GM19025 (cell line): ENCODE results near the gene FA2H.
A peak's percentile ranks its signal among the peaks of the same experiment; 100 is the strongest.
"Not testable (repeated sequence)": the region's sequence is repeated elsewhere in the genome, so short reads cannot be mapped to it uniquely, and the experiment has no call there.

Experiments
- ATAC-seq: cut with Tn5 transposase; IDR thresholded peaks from one replicate; pipeline ENCODE4 v1.9.1; 2021; ENCODE audit warnings: mild to moderate bottlenecking, low read depth, moderate library complexity; ENCODE audit not compliant: unreplicated experiment

Gene FA2H

DNA sequence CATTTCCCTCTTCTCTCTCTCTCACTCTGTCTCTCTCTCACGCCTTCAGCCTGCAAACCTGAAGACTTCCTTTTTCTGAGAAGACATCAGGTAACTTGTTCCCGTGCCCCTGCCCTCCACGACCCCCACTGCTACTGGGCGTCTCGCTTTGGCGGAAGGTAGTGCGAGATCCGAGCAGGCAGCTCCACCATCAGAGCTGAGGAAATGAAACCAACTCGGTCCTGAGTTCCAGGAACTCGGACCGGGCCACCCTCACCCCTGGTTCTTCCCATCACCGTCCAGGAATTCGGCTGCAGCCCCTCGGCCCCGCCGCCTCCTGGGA lies 74.5 kb downstream of the FA2H start:
- ATAC-seq, result peak; percentile 21

DNA sequence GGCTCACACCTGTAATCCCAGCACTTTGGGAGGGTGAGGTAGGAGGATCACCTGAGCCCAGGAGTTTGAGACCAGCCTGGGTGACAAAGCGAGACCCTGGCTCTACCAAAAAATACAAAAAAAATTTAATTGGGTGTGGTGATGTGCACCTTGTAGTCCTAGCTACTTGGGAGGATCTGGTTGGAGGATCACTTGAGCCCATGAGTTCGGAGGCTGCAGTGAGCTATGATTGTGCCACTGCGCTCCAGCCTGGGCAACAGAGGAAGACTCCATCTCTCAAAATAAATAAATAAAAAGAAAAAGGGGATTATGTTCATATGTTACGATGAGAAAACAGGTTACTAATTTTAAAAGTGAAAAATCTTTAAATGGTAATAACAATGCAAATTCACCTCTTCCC lies 75.0 kb downstream of the FA2H start:
- no peak for ATAC-seq

DNA sequence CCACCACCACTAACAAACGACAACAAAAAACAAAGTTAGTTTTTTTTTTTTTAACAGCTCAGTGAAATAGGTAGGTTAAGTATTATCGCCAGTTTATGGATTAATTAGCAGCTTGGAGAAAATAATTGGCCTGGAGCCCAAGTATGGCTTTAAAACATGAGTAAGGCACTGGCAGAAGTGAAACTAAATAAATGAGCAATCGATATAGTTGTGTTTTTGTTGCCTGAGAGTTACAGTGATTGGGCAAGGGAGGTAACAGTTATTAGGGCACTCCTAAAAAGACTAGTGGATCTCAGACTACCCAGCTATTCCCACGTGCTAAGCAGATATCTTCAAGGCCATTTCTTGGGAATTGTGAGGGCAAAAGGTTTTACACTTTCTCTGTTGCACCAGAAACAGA lies 76.4 kb downstream of the FA2H start:
- no peak for ATAC-seq

DNA sequence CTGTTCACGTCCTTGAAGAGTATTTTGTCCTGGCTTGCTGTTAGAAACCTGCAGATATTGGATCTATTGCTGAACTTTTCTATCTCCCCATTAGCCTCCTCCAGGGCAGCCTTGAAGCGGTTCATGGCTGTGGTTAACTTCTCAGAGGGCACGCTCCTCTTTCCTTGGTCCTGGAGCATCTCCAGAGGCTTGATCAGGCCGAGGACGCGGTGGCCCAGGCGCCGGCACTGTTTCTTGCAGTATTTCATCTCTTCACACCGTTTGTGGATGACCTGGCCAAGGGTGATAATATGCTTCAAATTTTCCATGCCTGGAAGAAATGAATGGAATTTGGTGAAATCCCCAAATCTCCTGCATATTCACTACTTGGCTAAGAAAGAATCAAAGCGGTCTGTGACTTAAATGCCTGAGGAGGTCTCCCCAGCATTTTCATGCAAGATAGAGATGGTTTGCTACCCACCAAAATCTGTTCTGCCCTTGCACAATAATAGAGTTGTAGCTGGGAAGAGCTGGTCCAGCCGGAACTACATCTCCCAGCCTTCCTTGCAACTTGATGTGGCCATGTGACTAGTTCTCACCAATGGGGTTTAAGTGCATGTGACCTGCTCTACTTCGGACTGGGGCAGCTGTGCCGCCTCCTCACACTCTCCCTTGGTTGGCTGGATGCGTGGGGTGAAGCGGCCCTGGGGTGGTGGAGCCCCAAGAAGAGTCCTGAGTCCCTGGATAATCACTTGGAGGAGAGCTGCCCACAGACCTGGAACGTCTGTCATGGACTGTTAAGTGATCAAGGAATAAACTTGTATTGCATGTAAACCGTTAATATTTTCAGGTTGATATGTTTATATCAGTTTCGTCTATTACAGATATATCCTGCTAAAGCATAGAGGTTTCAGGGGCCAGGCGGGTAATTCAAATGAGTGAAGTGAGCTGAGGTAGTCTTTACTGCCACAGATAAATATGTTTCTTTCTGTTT lies 78.9 kb downstream of the FA2H start:
- ATAC-seq, result peak; percentile 74

DNA sequence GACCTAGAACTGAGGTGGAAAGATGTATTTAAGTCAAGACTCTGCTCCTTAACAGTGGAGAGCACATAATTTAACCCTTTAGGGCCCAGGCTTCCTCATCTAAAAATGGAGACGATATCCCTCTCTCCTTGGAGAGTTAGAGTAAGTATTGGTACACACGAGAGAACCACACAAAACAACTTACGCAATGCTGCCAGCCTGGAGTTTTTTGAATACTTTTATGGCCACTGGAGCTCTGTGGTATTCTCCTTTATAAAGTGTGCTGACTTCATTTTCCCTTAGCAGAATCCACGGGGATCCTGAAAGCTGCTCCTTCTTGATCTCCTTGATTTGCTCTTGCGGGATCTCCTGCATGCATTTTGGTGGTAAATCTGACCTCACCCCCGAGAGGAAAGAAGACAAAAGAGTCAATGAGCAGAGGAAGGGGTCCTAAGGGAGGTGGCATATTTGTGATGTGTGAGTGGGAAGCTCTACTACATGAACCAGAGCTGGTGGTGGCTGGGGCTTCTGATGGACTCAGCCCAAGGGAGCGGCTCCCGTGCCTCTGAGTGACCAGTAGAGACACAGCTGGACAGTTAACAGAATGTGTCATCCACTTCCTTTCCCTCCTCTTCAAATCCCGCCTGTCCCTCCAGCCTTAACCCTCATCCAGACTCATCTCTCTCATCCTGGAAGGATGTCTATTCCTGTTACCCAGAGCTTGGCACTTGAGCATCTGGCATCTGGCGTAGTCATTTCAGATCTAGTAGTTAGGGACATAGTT lies 83.3 kb downstream of the FA2H start:
- ATAC-seq, result no peak

DNA sequence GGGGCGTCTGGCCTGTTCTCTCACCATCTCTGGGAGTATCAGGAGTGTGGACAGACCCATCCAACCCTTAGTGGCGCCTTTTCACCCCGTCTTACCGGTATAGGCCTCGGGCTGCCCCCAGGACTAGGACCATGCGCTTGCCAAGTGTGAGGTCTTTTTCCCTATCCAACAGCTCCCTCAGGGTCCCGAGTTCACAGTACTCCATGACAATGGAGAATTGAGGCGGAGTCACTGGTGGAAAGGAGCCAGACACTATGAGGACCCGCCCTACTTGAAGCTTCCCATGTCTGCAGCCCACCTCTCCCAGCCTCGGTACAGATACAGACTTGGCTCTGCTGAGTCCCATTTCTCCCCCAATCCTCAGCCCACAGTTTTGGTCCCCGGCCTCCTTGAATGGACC lies 92.1 kb downstream of the FA2H start:
- ATAC-seq, result no peak

DNA sequence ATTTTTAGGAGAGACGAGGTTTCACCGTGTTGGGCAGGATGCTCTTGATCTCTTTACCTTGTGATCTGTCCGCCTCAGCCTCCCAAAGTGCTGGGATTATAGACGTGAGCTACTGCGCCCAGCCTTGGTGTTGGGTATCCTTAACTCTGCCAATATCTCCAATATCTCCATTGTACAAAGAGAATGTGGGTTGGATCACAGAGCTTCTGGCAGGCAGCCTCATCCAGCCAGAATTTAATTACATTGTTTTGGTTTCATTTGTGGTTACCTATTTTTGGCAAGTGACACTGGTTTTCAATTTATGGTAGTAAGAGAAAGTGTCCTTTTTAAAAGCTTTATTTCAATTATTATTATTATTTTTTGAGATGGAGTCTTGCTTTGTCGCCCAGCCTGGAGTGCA lies 93.9 kb downstream of the FA2H start:
- ATAC-seq, result no peak

DNA sequence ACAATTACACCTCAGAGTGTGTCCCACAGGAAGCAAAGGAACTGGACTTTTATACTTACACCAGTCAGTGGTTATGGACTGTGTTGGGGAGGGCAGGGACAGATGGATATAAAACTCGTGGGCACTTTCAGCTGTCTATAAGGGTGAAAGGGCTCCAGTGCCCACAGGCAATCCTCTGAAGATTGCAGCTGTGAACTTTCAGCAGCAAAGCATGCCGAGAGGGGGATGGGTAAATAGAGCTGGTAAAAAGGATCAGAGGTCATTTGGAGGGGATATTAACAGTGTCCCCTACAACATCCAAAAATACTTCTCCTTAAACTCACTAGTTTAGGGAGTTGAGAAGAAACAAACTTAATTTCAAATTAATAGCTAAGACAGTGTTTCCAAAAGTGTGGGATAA lies 94.6 kb downstream of the FA2H start:
- no peak for ATAC-seq

DNA sequence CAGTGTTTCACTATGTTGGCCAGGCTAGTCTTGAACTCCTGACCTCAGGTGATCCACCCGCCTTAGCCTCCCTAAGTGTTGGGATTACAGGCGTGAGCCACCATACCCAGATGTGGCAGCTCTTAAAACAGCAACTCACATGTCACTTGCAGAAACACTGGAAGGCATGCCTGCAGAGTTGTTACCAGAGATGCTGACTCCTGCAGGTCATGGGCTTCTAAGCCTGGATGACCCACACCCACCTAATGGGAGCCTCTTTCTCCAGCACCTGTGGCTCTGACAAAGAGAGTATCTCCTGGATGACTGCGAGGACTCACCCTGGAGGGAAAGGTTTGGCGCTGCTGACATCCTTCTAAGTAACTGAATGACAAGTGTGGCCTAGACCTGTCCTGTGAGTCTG lies 96.8 kb downstream of the FA2H start:
- no peak for ATAC-seq

DNA sequence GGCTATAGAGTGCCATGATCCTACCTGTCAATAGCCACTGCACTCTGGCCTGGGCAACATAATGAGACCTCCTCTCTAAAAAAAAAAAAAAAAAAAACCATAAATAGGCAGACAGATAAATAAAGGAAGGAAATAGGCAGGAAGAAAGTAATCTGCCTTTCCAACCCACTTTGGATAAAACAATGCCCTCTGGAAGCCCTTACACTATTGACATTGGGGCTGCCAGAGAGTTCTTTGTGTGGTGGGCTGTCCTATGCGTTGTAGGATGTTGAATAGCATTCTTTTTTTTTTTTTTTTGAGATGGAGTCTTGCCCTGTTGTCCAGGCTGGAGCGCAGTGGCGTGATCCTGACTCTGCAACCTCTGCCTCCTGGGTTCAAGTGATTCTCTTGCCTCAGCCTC lies 100.7 kb downstream of the FA2H start:
- no peak for ATAC-seq

DNA sequence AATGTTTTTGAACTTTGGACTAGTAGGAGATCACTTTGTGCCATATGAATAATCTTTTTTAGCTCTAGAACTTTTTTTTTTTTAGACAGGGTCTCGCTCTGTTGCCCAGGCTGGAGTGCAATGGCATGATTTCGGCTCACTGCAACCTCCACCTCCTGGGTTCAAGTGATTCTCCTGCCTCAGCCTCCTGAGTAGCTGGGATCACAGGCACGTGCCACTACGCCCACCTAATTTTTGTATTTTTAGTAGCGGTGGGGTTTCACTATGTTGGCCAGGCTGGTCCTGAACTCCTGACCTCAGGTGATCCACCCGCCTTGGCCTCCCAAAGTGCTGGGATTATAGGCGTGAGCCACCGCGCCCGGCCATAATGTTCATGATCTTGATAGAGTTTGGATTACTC lies 105.7 kb downstream of the FA2H start:
- ATAC-seq, result not testable (repeated sequence)

DNA sequence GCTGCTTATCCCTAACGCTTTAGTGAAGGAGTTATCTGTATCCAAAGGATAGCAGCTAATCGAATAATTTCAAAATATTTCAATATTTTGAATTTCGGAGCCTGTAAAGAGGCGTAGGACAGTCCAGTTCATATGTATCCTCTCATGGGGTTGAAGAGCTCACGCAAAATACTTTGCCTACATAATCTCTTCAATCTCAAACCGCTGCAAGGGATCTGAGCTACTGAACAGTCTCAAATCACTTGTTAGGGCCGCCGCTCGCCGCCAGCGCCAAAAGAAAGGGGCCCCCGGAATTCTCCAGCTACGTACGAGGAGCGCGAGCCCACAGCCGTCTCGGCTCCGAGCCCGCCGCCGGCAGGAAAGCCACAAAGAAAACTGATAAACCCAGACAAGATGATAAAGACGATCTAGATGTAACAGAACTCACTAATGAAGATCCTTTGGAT lies 107.3 kb downstream of the FA2H start:
- no peak for ATAC-seq

DNA sequence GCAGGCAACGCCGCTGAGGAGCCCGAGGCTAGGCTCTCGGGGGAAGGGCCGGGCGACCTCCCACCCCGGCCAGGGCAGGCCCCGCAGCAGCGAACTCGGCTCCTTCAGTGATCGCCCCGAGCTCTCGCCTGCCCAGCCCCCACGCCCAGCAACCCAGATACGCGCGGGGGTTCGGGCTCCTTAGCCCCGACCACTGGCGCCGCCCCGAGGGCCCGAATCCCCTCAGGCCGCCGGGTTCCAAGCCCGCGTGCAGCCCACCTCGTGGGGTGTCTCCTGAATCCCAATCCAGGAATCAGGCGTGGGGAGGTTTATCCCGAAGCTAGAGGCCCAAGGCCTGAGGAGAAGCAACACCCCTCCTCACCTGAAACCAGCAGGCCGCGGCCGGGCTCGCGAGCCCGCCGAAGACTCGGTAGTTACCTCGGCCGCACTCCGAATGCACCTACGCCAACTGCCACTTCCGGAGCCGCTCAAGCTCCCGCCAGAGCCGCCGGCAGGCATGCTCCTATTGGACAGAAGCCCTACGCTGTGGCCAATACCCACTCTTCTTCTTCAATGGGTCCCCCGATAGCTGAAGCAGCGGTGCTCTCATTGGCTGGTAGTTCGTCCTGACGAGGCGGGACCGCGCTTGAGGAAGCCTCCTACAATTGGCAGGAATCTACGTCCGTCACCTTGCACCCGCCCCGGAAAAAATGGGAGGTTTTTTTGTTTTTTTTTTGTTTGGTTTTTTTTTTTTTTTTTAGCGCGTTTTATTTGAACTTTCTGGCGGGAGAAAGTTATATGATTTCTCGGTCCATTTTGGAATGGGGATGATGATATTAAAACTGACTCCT lies 108.0 kb downstream of the FA2H start, which contains the start of gene RFWD3:
TSS of gene RFWD3 (minus strand) at position 453 of the 830 bp plus-strand sequence. CDS start 5,428 bp downstream, outside the sequence.
- ATAC-seq, result peak; percentile 100

DNA sequence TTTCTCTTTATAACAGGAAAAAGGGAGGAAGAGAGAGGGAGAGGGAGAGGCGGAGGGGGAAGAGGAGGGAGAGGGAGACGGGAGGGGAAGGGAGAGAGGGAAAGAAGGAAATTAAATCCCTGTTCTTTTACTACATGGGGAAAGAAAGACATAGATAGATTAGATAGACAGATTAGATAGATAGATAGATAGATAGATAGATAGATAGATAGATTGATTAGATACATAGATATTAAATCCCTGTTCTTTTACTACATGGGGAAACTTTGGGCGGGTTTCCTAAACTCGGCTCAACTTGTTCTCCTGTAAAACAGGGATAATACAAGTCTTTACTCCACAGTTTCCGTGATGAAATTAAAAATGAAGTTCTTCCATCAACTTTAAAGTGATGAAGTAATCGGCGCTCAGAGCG lies 108.6 kb downstream of the FA2H start:
- ATAC-seq, result no peak
